ENCODE results near the gene ATP6V0D1. TPM values are rescaled to one million over a fixed set of nuclear protein-coding genes. Genes with fewer than 3 reads are reported as not detected.
A peak's percentile ranks its signal among the peaks of the same experiment; 100 is the strongest.

The ATP6V0D1 gene
- total and polyA plus RNA-seq, 2 donors (not counting 1 experiment from before 2014, with no cell fraction given): 62.1 to 91.0 TPM

GRCh38 chr16:67528222-67528869, 47.4 kb upstream of the ATP6V0D1 start, which contains the start of gene RIPOR1:
Gene RIPOR1, plus strand, starts transcription at chr16:67528829. Its CDS starts 9,618 bp downstream, at chr16:67538447.
- DNase-seq (peak; percentile 78), ATAC-seq (ENCODE audit: low read depth) (peak; percentile 35)
- WGBS (ENCODE audit: insufficient coverage): 24% methylated on average over 41 of the region's 45 CpGs
- TF ChIP-seq CTCF (IDR thresholded peaks at IDR 0.05) (no peak), EZH2 (IDR thresholded peaks at IDR 0.05; ENCODE audit: borderline replicate concordance, insufficient read depth, low read depth, low read length, poor library complexity, severe bottlenecking) (no peak)
- H3K9ac ChIP-seq (ENCODE audit: low read length): peak within 1 kb of the TSS; percentile 89
- H3K27me3 Mint-ChIP-seq: no peaks in the 10 kb centered on the region
- H3K4me3 Mint-ChIP-seq: peak within 1 kb of the TSS; percentile 95
- H3K4me1 Mint-ChIP-seq: peaks cover 61% of the 10 kb centered on the region
- H3K9me3 Mint-ChIP-seq (ENCODE audit: insufficient read depth): no peaks in the 10 kb centered on the region
- peak within 1 kb of the TSS; percentile 96 for H3K4me2 ChIP-seq (replicated peaks; ENCODE audit: low read depth, low read length, poor library complexity, severe bottlenecking)
- peak within 1 kb of the TSS; percentile 65 to 92 (median 84) for H3K4me3 ChIP-seq (ENCODE audit: control extremely low read depth in 1 of 5, extremely low read depth in 1 of 5, insufficient read depth in 1 of 5, low read depth in 2 of 5, low read length in 4 of 5)
- peaks cover 26 to 56% of the 10 kb centered on the region in 2 donors for H3K4me1 ChIP-seq (ENCODE audit: control insufficient read depth in 2 of 2, insufficient read depth in 2 of 2, low read length in 2 of 2)
- ChIA-PET CTCF (interaction anchor here (0.6 to 12.8 kb wide), 9 partner anchors 8 to 117 kb away, joined by 3 to 178 read pairs (median 7); partner anchors contain the start of genes ATP6V0D1, CARMIL2 and CTCF), POLR2A (interaction anchor here (0.5 to 10.2 kb wide), 12 partner anchors 8 to 295 kb away, joined by 3 to 83 read pairs (median 10); partner anchors contain the start of genes ACD, CARMIL2 and CTCF)
- peaks cover 0 to 6% of the 10 kb centered on the region in 2 experiments for H3K36me3 ChIP-seq (replicated peaks in 1 of 2; ENCODE audit: control extremely low read depth in 1 of 2, control insufficient read depth in 1 of 2, extremely low read depth in 1 of 2, insufficient read depth in 2 of 2, low read length in 1 of 2)
- H3K27ac Mint-ChIP-seq: peak within 1 kb of the TSS; percentile 98
- H2AFZ ChIP-seq (ENCODE audit: insufficient read depth, low read depth, low read length, poor library complexity, severe bottlenecking): peak within 1 kb of the TSS; percentile 58
- H3K27me3 ChIP-seq (replicated peaks in 1 of 4; ENCODE audit: control extremely low read depth in 1 of 4, control insufficient read depth in 3 of 4, insufficient read depth in 4 of 4, low read length in 3 of 4): no peaks in the 10 kb centered on the region
- H3K9me3 ChIP-seq (ENCODE audit: control extremely low read depth in 1 of 3, control insufficient read depth in 2 of 3, insufficient read depth in 1 of 3, low read length in 2 of 3): no peaks in the 10 kb centered on the region
- peaks cover 24% of the 10 kb centered on the region for H4K20me1 ChIP-seq (ENCODE audit: control insufficient read depth, insufficient read depth, low read length, poor library complexity, severe bottlenecking)
- H3K79me2 ChIP-seq (ENCODE audit: control insufficient read depth, insufficient read depth, low read length): peaks cover 71% of the 10 kb centered on the region
- intact Hi-C loops (cut with micrococcal nuclease): loop anchor here (10.0 kb wide), 1 partner anchor 276 kb away; the partner anchor contains the start of genes RANBP10 and TSNAXIP1
- peak within 1 kb of the TSS; percentile 96 to 100 for H3K27ac ChIP-seq (ENCODE audit: low read length in 2 of 2)
